ENCODE measurements around the gene NUDT4B.
"Not testable (repeated sequence)": the region's sequence is repeated elsewhere in the genome, so short reads cannot be mapped to it uniquely, and the experiment has no call there.

DNA sequence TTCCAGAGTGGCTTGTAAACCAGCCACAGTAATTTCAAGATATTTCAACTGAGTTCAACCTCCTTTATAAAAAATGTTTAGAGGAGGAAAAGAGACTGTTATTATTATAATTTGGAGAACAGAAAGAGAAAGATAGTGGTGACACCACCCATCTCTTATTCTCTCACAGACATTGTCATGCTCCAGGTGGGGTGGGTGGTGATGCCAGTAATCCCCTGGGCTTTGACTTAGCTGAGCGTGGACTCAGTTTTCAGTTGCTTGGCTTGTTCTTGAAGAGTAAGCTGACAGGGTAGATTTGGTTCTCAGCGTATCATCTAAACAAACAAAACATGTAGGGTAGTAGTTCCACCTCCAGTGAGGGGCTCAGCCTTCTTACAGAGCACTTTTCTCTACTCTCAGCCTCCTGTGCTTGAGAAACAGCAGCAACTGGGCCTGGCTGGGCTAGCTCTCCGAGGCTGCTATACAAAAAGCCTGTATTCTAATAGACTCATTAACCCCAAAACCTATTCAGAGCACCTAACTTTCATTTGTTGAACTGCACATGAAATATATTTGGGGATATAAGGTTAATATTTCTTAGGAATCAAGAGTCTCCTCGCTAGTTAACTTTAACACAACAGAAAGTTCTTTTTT is 43.1 kb upstream of the NUDT4B start:
- TF ChIP-seq EZH2 (IDR thresholded peaks at IDR 0.05; ENCODE audit: low read depth), result not testable (repeated sequence)
- TF ChIP-seq, protein P1, sequence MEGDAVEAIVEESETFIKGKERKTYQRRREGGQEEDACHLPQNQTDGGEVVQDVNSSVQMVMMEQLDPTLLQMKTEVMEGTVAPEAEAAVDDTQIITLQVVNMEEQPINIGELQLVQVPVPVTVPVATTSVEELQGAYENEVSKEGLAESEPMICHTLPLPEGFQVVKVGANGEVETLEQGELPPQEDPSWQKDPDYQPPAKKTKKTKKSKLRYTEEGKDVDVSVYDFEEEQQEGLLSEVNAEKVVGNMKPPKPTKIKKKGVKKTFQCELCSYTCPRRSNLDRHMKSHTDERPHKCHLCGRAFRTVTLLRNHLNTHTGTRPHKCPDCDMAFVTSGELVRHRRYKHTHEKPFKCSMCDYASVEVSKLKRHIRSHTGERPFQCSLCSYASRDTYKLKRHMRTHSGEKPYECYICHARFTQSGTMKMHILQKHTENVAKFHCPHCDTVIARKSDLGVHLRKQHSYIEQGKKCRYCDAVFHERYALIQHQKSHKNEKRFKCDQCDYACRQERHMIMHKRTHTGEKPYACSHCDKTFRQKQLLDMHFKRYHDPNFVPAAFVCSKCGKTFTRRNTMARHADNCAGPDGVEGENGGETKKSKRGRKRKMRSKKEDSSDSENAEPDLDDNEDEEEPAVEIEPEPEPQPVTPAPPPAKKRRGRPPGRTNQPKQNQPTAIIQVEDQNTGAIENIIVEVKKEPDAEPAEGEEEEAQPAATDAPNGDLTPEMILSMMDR (conservative IDR thresholded peaks at IDR 0.05), result not testable (repeated sequence)

Data from PC-9 (cell line).